GM12878 (cell line): ENCODE data around the gene PERM1. TPM values are rescaled to one million over a fixed set of nuclear protein-coding genes. Genes with fewer than 3 reads are reported as not detected.

ENCODE experiments used
- ATAC-seq: fragments of 200-7000 bp; cut with Tn5 transposase; 3 replicates; pipeline ENCODE4 v1.9.1; 2020; ENCODE audit warnings: mild to moderate bottlenecking, moderate library complexity
- BruUV-seq: library from RNA; stranded (reverse); fragments of 400-500 nt; replicated peaks from 2 replicates; lab custom pipeline; 2021; lab: Mats Ljungman, UMichigan
- CTCF ChIA-PET: fragments of 300-600 bp; sonication (Branson Sonifier 250); formaldehyde crosslinking; extraction: SDS; loops from one replicate; lab custom pipeline; 2021; ENCODE audit warnings: inconsistent platforms; lab: Yijun Ruan, JAX
- POLR2A ChIA-PET: fragments of 350-600 bp; formaldehyde crosslinking; extraction: SDS; loops from one replicate; lab custom pipeline; 2021; ENCODE audit warnings: inconsistent platforms; lab: Charles Lee
- RAD21 ChIA-PET: fragments of 300-600 bp; sonication (Branson Sonifier 250); formaldehyde crosslinking; loops from one replicate; lab custom pipeline; 2023; ENCODE audit warnings: antibody characterized with exemption; ENCODE audit not compliant: unreplicated experiment; lab: Charles Lee
- SMC1A ChIA-PET: fragments of 300-600 bp; sonication (Branson Sonifier 250); formaldehyde crosslinking; loops from one replicate; lab custom pipeline; 2023; ENCODE audit not compliant: unreplicated experiment, uncharacterized antibody; lab: Charles Lee
- DNase-seq: peaks from one replicate; pipeline ENCODE4 v3.0.0-alpha.2; 2011; ENCODE audit warnings: low read depth, low spot score
- FAIRE-seq: peaks from 3 replicates; lab custom pipeline; 2011; peaks lifted over from hg19 to GRCh38; lab: Jason Lieb, UNC
- H2AFZ ChIP-seq: 2 replicates; pipeline ENCODE4 v1.6.0; 2011; ENCODE audit warnings: low read depth, low read length, control low read depth; ENCODE audit not compliant: control insufficient read depth
- H3K27ac ChIP-seq: 2 replicates; pipeline ENCODE4 v1.5.1; 2011; ENCODE audit warnings: control low read depth; ENCODE audit not compliant: control insufficient read depth, insufficient read depth
- H3K27me3 ChIP-seq, 2 experiments: replicated peaks in 1 of 2; 2 replicates each; pipeline versions ENCODE4 v1.6.0 to v1.6.1; 2011; ENCODE audit warnings: low read length in 1 of 2; ENCODE audit not compliant: control insufficient read depth in 2 of 2, insufficient read depth in 2 of 2
- H3K36me3 ChIP-seq, 2 experiments: 2 replicates each; pipeline ENCODE4 v1.5.1; 2011; ENCODE audit warnings: low read length in 1 of 2; ENCODE audit not compliant: control insufficient read depth in 2 of 2, insufficient read depth in 2 of 2
- H3K4me1 ChIP-seq: 2 replicates; pipeline ENCODE4 v1.6.1; 2011; ENCODE audit warnings: mild to moderate bottlenecking, low read length, moderate library complexity, mixed read lengths; ENCODE audit not compliant: control insufficient read depth, insufficient read depth
- H3K4me2 ChIP-seq: 2 replicates; pipeline ENCODE4 v1.6.0; 2011; ENCODE audit warnings: control low read depth; ENCODE audit not compliant: control insufficient read depth, insufficient read depth
- H3K4me3 ChIP-seq: fragments of 200-600 bp; sonication (generic); 2 replicates; pipeline ENCODE4 v1.5.1; 2016
- H3K79me2 ChIP-seq: 2 replicates; pipeline ENCODE4 v1.6.0; 2011; ENCODE audit warnings: low read length; ENCODE audit not compliant: control insufficient read depth, insufficient read depth
- H3K9ac ChIP-seq: 2 replicates; pipeline ENCODE4 v1.8.0; 2011; ENCODE audit warnings: low read length, control low read depth, mixed read lengths; ENCODE audit not compliant: control insufficient read depth, insufficient read depth
- H3K9me3 ChIP-seq: replicated peaks from 3 replicates; pipeline ENCODE4 v1.5.1; 2011; ENCODE audit warnings: mild to moderate bottlenecking, low read length; ENCODE audit not compliant: control insufficient read depth, insufficient read depth
- H4K20me1 ChIP-seq: 2 replicates; pipeline ENCODE4 v1.6.0; 2011; ENCODE audit not compliant: control insufficient read depth, insufficient read depth
- ATF7 ChIP-seq: fragments of 450-650 bp; IDR thresholded peaks from 2 replicates; pipeline ENCODE4 v1.6.1; 2016; ENCODE audit warnings: low read depth, mild to moderate bottlenecking
- BHLHE40 ChIP-seq, 2 experiments: fragments of 450-650 bp in 1 of 2; IDR thresholded peaks; 2 replicates each; pipeline ENCODE4 v1.6.1; 2011 to 2017; ENCODE audit warnings: low read depth in 2 of 2, borderline replicate concordance in 1 of 2, improper control_type of control experiment in 1 of 2, low read length in 1 of 2, mild to moderate bottlenecking in 1 of 2
- CHD4 ChIP-seq: fragments of 200-600 bp; sonication (generic); IDR thresholded peaks from 2 replicates; pipeline ENCODE4 v1.6.1; 2016; ENCODE audit warnings: mild to moderate bottlenecking
- CTCF ChIP-seq, 3 experiments: IDR thresholded peaks in 2 of 3; conservative IDR thresholded peaks in 1 of 3; 2 replicates each; pipeline ENCODE4 v1.5.1; 2011; ENCODE audit warnings: low read depth in 3 of 3, low read length in 3 of 3, mild to moderate bottlenecking in 3 of 3, control low read depth in 2 of 3, moderate library complexity in 2 of 3, inconsistent platforms in 1 of 3, mixed read lengths in 1 of 3; ENCODE audit not compliant: control insufficient read depth in 2 of 3, insufficient read depth in 1 of 3; ENCODE audit errors: extremely low read depth in 1 of 3
- E2F8 ChIP-seq: fragments of 450-650 bp; IDR thresholded peaks from 2 replicates; pipeline ENCODE4 v1.6.1; 2018; ENCODE audit warnings: mild to moderate bottlenecking, low read depth, moderate library complexity; ENCODE audit not compliant: partially characterized antibody
- HCFC1 ChIP-seq: fragments of 150-350 bp; IDR thresholded peaks from 2 replicates; pipeline ENCODE4 v1.6.1; 2014; ENCODE audit warnings: low read length
- IKZF2 ChIP-seq, 2 experiments: fragments of 450-650 bp; IDR thresholded peaks; 2 replicates each; pipeline ENCODE4 v1.6.1; 2017; ENCODE audit warnings: mild to moderate bottlenecking in 2 of 2, moderate library complexity in 2 of 2
- PAX8 ChIP-seq: fragments of 450-650 bp; IDR thresholded peaks from 2 replicates; pipeline ENCODE4 v1.6.1; 2017; ENCODE audit warnings: mild to moderate bottlenecking, moderate library complexity
- PBX3 ChIP-seq: IDR thresholded peaks from 2 replicates; pipeline ENCODE4 v1.6.1; 2011; ENCODE audit warnings: mild to moderate bottlenecking, low read depth, low read length, moderate library complexity; ENCODE audit not compliant: insufficient replicate concordance
- PKNOX1 ChIP-seq: fragments of 450-650 bp; IDR thresholded peaks from 2 replicates; pipeline ENCODE4 v1.6.1; 2016; ENCODE audit warnings: mild to moderate bottlenecking
- POLR2A ChIP-seq: IDR thresholded peaks from 2 replicates; pipeline ENCODE4 v1.6.1; 2011; ENCODE audit warnings: low read depth, mild to moderate bottlenecking, low read length
- POLR2AphosphoS5 ChIP-seq: IDR thresholded peaks from 2 replicates; pipeline ENCODE4 v1.6.1; 2011; ENCODE audit warnings: mild to moderate bottlenecking, low read length, inconsistent platforms
- RAD21 ChIP-seq: IDR thresholded peaks from 2 replicates; pipeline ENCODE4 v1.6.1; 2011; ENCODE audit warnings: mild to moderate bottlenecking, low read depth, low read length, moderate library complexity; ENCODE audit not compliant: insufficient read depth
- TBL1XR1 ChIP-seq: IDR thresholded peaks from 2 replicates; pipeline ENCODE4 v1.6.1; 2012; ENCODE audit warnings: low read depth, low read length, improper control_type of control experiment
- WGBS: methylation state at CpG from one replicate; pipeline ENCODE4 v1.1.6; 2016; ENCODE audit warnings: low lambda C conversion rate; ENCODE audit not compliant: insufficient replicate concordance, insufficient coverage; ENCODE audit errors: missing lambda C conversion rate; 5-methylcytosine and 5-hydroxymethylcytosine counted together
- in situ Hi-C: fragments of 300-500 bp; cut with MboI; formaldehyde crosslinking; loops from 9 replicates; pipeline ENCODE4 v1.14.3; 2018; ENCODE audit warnings: mixed read lengths
- intact Hi-C: fragments of 100-400 bp; cut with micrococcal nuclease; formaldehyde crosslinking; loops from one replicate; pipeline ENCODE4 v1.14.2; 2022; ENCODE audit not compliant: unreplicated experiment
- polyA plus RNA-seq, 11 experiments: library from polyadenylated mRNA; depleted of rRNA in 4 of 11; unstranded in 6 of 11; stranded (reverse) in 5 of 11; fragments of >200 nt; fragmentation: Nextera tagmentation in 4 of 11; fragmentation: Illumina TruSeq in 1 of 11; extraction: Ambion mirVana in 4 of 11; extraction: Trizol in 1 of 11; gene quantifications; 1 replicate in 1 of 11; 2 replicates in 10 of 11; pipeline versions ENCODE4 v1.2.1 to v1.2.3, GENCODE V29; 2011 to 2016; ENCODE audit warnings: inconsistent platforms in 2 of 11, missing spikeins in 2 of 11, low read depth in 1 of 11
- total RNA-seq, 4 experiments: library from RNA; depleted of rRNA in 3 of 4; stranded (reverse); fragments of >200 nt in 3 of 4; fragmentation: Illumina TruSeq in 1 of 4; extraction: Trizol in 1 of 4; gene quantifications; 2 replicates each; pipeline versions ENCODE4 v1.2.1 to v1.2.3, GENCODE V29; 2013 to 2021

The PERM1 gene
- total and polyA plus RNA-seq, 10 of the 15 experiments (the other 5 are each of a cell fraction or from before 2014, with no cell fraction given): not detected

- POLR2A ChIA-PET: interaction anchor here (0.9 to 4.0 kb wide), 7 partner anchors 12 to 270 kb away, joined by 3 to 22 read pairs (median 5); partner anchors contain the start of gene UBE2J2
- 58% methylated on average over 16 of the region's 20 CpGs for WGBS
- Histone ChIP-seq H3K79me2 (peaks cover 22% of the 10 kb centered on the region), H3K36me3 (no peaks in the 10 kb centered on the region), H4K20me1 (no peaks in the 10 kb centered on the region), H3K27me3 (no peaks in the 10 kb centered on the region), H3K27ac (peak overlapping the region; percentile 92), H3K9ac (peak overlapping the region; percentile 91), H3K4me3 (peak overlapping the region; percentile 90), H3K4me2 (peak overlapping the region; percentile 62), H2AFZ (no peak overlapping the region), H3K4me1 (peaks cover 12% of the 10 kb centered on the region), H3K9me3 (no peaks in the 10 kb centered on the region)
- no peak for DNase-seq
- ATAC-seq: peak; percentile 23
- CTCF ChIA-PET: interaction anchor here (0.8 to 7.4 kb wide), 10 partner anchors 12 to 358 kb away, joined by 3 to 68 read pairs (median 6); no protein-coding TSS in a partner anchor
- SMC1A ChIA-PET: interaction anchor here (0.9 to 2.8 kb wide), 4 partner anchors 13 to 48 kb away, joined by 3 to 13 read pairs (median 11); partner anchors contain the start of gene HES4
- in situ Hi-C loops (no loop called here), intact Hi-C loops (loop anchor here (5.0 kb wide), 1 partner anchor 47 kb away; no protein-coding TSS in a partner anchor)
- no peak for TF ChIP-seq HCFC1
- TF ChIP-seq IKZF2 (IDR thresholded peaks at IDR 0.05): 0 out of 4 replicates have a peak, but pooled peaks of 1 of the 2 experiments have one; percentile 19
- no peak for TF ChIP-seq E2F8
- TF ChIP-seq POLR2A: peak; percentile 81
- peak; percentile 77; the same call in 1 of the 2 replicates for TF ChIP-seq POLR2AphosphoS5
- no peak for TF ChIP-seq ATF7
- TF ChIP-seq RAD21: peak; percentile 42
- TF ChIP-seq PKNOX1: no peak
- peak; percentile 38 to 48 (median 45); a peak in 5 of 6 replicates for TF ChIP-seq CTCF (IDR thresholded peaks at IDR 0.05 in 2 of 3, conservative IDR thresholded peaks at IDR 0.05 in 1 of 3; ENCODE audit: control insufficient read depth in 2 of 3, extremely low read depth in 1 of 3, insufficient read depth in 1 of 3, low read depth in 3 of 3, low read length in 3 of 3)
- TF ChIP-seq PBX3: peak; percentile 1
- TF ChIP-seq CHD4: no peak
- TF ChIP-seq PAX8: no peak
- peak in 1 of 2 experiments; percentile 28; a peak in 1 of 4 replicates for TF ChIP-seq BHLHE40 (IDR thresholded peaks at IDR 0.05; ENCODE audit: borderline replicate concordance in 1 of 2, low read depth in 2 of 2, low read length in 1 of 2)
- no peak for TF ChIP-seq TBL1XR1
- BruUV-seq: no TSS peak
- FAIRE-seq: no peak
- RAD21 ChIA-PET: interaction anchor here (1.3 to 3.2 kb wide), 7 partner anchors 13 to 49 kb away, joined by 3 to 24 read pairs (median 7); partner anchors contain the start of gene PERM1
Observed at GRCh38 chr1:1014799-1015681, 33.1 kb upstream of the PERM1 start.
